ELR (cell line): ENCODE data around the gene CDH8.

Experiments used
- DNase-seq: peaks from one replicate; pipeline ENCODE4 v3.0.0-alpha.2; 2015; ENCODE audit warnings: low read depth

Gene CDH8

DNA sequence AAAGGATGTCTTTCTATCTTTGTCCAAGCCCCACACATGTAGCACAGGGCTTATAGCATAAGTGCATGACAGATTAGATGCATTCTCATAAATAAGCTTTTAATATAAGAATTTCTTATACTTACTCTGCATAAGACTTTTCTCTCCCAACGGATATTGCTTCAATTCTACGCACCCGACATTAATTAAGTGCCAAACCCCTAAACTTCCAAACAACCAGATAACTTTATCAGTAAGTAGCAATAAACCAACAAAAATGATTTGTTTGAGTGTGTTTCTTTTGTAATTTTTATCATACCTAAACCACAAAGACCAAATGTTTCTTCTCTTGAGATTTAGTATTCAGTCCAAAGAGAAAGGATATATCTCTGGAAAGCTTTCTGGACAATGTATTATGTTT lies 391.5 kb downstream of the CDH8 start:
- no peak for DNase-seq

- DNase-seq, result no peak
Measured at GRCh38 chr16:61617219-61617783, 418.9 kb downstream of the CDH8 start.

- DNase-seq, result no peak
Measured at GRCh38 chr16:61616088-61616487, 420.1 kb downstream of the CDH8 start.

DNA sequence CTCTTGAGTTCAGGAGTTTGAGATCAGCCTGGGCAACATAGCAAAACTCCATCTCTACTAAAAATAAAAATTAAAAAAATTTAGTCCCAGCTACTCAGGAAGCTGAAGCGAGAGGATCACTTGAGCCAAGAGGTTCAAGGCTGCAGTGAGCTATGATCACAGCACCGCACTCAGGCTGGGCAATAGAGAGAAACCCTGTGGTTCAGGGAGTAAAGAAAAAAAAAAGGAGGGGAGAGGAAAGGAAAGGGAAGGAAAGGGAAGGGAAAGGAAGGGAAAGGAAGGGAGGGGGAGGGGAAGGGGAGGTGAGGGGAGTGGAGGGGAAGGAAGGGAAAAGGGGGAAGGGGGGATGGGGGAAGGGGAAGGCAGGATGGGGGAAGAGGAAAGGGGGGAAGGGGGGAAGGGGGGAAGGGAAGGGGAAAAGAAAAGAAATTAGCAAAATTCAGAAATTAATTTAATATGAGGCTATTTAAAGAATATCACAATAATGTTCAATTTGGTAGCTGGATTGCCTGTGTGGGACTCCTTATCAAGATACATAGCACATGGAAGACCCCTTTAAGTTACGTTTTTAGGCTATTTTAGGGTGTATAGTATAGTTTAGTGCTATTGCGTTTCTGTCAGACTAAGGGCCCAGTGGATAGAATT lies 424.3 kb downstream of the CDH8 start:
- no peak for DNase-seq

- no peak for DNase-seq
Measured at GRCh38 chr16:61606581-61606980, 429.7 kb downstream of the CDH8 start.
